Head of caudate nucleus (tissue), 42 donors: ENCODE results near the gene RDH12.
"Not testable (repeated sequence)": the region's sequence is repeated elsewhere in the genome, so short reads cannot be mapped to it uniquely, and the experiment has no call there.

Source experiments
- DNase-seq, 42 donors: peaks; one replicate each; pipeline versions ENCODE4 v3.0.0 to v3.0.0-alpha.2; 2020 to 2021; ENCODE audit warnings: mixed read lengths in 7 of 42
- intact Hi-C: fragments of 100-400 bp; cut with DNase I; formaldehyde crosslinking; loops from one replicate; pipeline ENCODE4 v1.15.0; 2022

Gene RDH12

DNA sequence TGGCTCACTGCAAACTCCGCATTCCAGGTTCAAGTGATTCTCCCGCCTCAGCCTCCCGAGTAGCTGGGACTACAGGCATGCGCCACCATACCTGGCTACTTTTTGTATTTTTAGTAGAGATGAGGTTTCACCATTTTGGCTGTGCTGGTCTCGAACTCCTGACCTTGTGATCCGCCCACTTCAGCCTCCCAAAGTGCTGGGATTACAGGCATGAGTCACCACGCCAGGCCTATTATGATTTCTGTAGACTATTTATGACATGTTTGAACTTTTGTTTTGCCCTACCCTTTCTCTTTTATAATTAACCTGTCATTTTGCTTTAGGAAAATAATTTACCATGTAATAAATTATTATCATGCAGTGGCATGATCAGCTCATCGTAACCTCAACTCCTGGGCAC, at the start of gene RDH12:
TSS of gene RDH12 (plus strand) at position 395 of the 400 bp plus-strand sequence. CDS start 20,757 bp downstream, outside the sequence.
- intact Hi-C loops = not testable (repeated sequence)

GRCh38 chr14:67652189-67652588, 49.5 kb upstream of the RDH12 start:
- intact Hi-C loops = no loop called here

More for the DNA sequence above, at the start of gene RDH12:
- peak in 1 of 42 donors; percentile 32 for DNase-seq

GRCh38 chr14:67653651-67654280, 47.9 kb upstream of the RDH12 start:
- DNase-seq = no peak
- intact Hi-C loops = no loop called here

More at GRCh38 chr14:67652189-67652588, 49.5 kb upstream of the RDH12 start:
- no peak for DNase-seq

DNA sequence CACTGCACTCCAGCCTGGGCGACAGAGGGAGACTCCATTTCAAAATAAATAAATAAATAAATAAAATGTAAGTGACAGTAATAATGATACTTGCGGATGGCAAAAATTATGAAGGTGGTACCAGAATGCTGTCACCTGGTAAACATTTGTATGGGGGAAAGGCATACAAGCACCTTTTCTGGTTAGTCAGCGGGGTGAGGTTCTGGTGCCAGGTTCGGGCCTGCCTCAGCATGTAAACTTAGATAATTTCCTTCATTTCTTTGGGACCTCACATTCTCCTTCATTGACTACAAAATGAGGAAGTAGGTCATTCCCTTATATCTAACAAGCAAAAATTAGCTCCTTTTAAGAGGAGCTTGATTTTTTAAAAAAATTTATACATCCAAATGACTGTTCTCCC, 38.1 kb upstream of the RDH12 start:
- DNase-seq = no peak
- intact Hi-C loops = loop anchor here (10.0 kb wide), 2 partner anchors 149 to 239 kb away; no protein-coding TSS in a partner anchor

- intact Hi-C loops = loop anchor here (5.0 to 10.0 kb wide), 3 partner anchors 49 to 241 kb away; partner anchors contain the start of gene ARG2
- peak in 3 of 42 donors; percentile 21 to 37 (median 35) for DNase-seq
Measured at GRCh38 chr14:67665868-67666267, 35.8 kb upstream of the RDH12 start.

DNA sequence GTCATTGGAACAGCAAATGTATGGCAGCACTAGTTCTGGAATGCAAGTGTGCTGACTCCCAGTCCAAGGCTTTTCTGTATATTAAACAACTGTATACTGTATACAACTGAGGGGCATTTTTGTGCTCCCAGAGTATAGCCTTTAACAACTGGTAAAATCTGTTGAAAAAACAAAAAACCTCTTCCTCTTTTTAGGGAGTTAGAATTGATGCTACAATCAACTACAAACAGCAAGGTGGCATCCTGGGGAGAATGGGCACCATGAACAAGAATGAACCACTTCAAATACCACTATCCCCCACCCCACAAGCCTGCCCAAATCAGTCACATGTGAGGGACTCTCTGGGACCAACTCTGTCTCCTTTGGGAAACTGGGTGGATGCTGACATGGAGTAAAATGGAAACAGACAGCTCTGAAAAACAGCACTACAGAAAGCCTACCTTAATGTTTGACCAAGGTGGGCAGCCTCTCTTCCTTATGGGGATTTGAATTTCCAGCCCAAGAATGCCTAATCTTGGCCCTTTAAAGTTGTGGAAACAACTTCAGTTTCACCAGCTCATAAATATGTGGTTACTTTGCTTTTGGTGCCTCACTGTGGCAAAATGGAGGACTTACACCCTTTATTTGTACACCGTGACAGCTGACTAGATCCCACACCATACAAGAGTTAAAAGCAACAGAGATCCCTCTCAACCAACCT, 34.8 kb upstream of the RDH12 start:
- DNase-seq = peak in 21 of 42 donors; percentile 11 to 70 (median 39)
- intact Hi-C loops = loop anchor here (5.0 to 10.0 kb wide), 3 partner anchors 50 to 242 kb away; partner anchors contain the start of gene ARG2

- no peak for DNase-seq
- intact Hi-C loops = loop anchor here (5.0 to 10.0 kb wide), 3 partner anchors 51 to 244 kb away; partner anchors contain the start of gene ARG2
Measured at GRCh38 chr14:67668559-67668958, 33.1 kb upstream of the RDH12 start.

GRCh38 chr14:67673451-67673850, 28.2 kb upstream of the RDH12 start:
- no peak for DNase-seq
- intact Hi-C loops = no loop called here

- intact Hi-C loops = no loop called here
- DNase-seq = peak; percentile 29 to 88 (median 72)
Measured at GRCh38 chr14:67674139-67674479, 27.6 kb upstream of the RDH12 start.

GRCh38 chr14:67674480-67675218, 27.0 kb upstream of the RDH12 start, which contains the start of gene VTI1B:
VTI1B (minus strand) TSS chr14:67674632; CDS start chr14:67674489, 143 bp downstream.
- peak; percentile 46 to 92 (median 84) for DNase-seq
- intact Hi-C loops = no loop called here

DNA sequence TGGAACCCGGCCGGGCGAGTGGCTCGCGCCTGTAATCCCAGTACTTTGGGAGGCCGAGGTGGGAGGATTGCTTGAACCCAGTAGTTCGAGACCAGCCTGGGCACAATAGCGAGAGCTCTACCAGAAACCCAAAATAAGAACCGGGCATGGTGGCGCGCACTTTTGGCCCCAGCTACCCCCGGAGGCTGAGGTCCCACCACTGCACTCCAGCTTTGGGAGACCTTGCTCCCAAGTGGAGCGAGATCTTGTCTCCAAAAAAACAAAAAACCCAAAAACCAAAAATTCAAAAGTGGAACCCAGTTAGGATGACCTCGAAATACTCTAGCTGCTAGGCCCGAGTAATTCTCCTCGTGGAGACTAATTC, 26.5 kb upstream of the RDH12 start:
- no peak for DNase-seq
- intact Hi-C loops = no loop called here

DNA sequence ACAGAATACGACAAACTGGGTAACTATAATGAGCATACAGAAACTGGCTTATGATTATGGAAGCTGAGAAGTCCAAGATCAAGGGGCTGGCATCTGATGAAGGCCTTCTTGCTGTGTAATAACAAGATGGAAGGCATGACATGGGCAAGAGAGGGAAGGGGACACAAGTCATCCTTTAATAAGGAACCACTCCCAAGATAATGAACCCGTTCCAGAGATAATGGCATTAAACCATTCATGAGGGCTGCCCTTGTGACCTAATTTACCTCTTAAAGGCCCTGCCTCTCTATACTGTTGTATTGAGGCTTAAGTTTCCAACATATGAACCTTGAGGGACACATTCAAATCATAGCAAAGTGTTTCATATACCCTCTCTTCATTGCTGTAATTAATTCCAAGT, 22.7 kb upstream of the RDH12 start:
- DNase-seq = no peak
- intact Hi-C loops = no loop called here

- intact Hi-C loops = no loop called here
- DNase-seq = no peak
Measured at GRCh38 chr14:67680121-67680602, 21.5 kb upstream of the RDH12 start.

- intact Hi-C loops = no loop called here
- no peak for DNase-seq
Measured at GRCh38 chr14:67680941-67681340, 20.7 kb upstream of the RDH12 start.

GRCh38 chr14:67683842-67684241, 17.8 kb upstream of the RDH12 start:
- intact Hi-C loops = no loop called here
- no peak for DNase-seq

DNA sequence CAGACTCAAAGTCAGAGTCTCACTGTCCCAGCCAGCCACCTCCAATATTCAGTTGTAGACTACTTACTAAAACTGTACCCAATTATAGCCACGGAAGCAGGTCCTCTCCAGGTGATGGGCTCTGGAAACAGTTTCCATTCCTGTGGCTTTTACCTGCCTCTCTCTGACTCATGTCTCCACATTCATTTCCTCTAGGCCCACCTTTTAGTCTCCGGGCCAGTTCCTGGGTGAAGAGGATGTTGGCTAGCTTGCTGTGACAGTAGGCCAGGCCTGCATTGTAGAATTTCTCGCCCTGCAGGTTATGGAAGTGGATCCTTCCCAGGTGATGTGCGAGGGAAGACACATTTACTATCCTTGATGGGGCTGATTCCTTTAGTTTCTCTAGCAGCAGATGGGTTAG, 11.7 kb upstream of the RDH12 start:
- DNase-seq = peak in 1 of 42 donors; percentile 20
- intact Hi-C loops = no loop called here

GRCh38 chr14:67694791-67695393, 6.8 kb upstream of the RDH12 start:
- intact Hi-C loops = no loop called here
- DNase-seq = peak in 34 of 42 donors; percentile 15 to 77 (median 35)

- intact Hi-C loops = no loop called here
Measured at GRCh38 chr14:67695394-67695949, 6.2 kb upstream of the RDH12 start, which contains the start of gene RDH11. RDH11 (minus strand) TSS chr14:67695764; CDS start chr14:67695703, 61 bp downstream.

GRCh38 chr14:67697006-67697405, 4.7 kb upstream of the RDH12 start:
- intact Hi-C loops = no loop called here
- DNase-seq = peak in 1 of 42 donors; percentile 33

More at GRCh38 chr14:67695394-67695949, 6.2 kb upstream of the RDH12 start, which contains the start of gene RDH11:
- DNase-seq = peak; percentile 81 to 97 (median 92)
